ENCODE measurements around the gene VWA5A.

Gene VWA5A

DNA sequence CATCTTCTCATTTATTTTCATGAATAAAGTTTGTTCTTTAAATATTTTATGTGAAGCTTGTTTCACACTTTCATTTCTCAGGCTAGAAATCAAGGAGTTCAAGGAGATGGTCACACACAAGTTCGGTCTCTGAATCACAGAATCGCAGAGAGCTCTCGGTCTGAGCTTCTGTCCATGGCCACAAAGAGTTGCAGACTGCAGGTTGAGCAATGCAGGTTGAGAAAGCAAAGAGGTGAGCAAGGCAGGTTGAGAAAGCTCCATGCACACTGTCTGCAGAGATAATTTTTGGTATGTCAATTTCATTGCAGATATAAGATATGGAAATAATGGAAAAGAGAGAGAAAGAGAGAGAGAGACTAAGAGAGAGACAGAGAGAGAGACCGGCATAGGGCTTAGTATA is 32.9 kb upstream of the VWA5A start:
- no peaks in the 10 kb centered on the region for H3K9me3 ChIP-seq (ENCODE audit: low read length)
- H3F3A ChIP-seq (ENCODE audit: insufficient read depth, low read length), result no peaks in the 10 kb centered on the region
- no peak overlapping the region for H2AFZ ChIP-seq (ENCODE audit: low read length)
- H3K9ac ChIP-seq (ENCODE audit: low read length), result no peak overlapping the region
- no peaks in the 10 kb centered on the region for H3K79me2 ChIP-seq (ENCODE audit: insufficient read depth, low read length)
- no peaks in the 10 kb centered on the region for H3K9me2 ChIP-seq (ENCODE audit: low read depth, low read length)
- no peak overlapping the region for H3K4me3 ChIP-seq (ENCODE audit: low read depth, low read length, poor library complexity, severe bottlenecking)
- TF ChIP-seq, protein P1, sequence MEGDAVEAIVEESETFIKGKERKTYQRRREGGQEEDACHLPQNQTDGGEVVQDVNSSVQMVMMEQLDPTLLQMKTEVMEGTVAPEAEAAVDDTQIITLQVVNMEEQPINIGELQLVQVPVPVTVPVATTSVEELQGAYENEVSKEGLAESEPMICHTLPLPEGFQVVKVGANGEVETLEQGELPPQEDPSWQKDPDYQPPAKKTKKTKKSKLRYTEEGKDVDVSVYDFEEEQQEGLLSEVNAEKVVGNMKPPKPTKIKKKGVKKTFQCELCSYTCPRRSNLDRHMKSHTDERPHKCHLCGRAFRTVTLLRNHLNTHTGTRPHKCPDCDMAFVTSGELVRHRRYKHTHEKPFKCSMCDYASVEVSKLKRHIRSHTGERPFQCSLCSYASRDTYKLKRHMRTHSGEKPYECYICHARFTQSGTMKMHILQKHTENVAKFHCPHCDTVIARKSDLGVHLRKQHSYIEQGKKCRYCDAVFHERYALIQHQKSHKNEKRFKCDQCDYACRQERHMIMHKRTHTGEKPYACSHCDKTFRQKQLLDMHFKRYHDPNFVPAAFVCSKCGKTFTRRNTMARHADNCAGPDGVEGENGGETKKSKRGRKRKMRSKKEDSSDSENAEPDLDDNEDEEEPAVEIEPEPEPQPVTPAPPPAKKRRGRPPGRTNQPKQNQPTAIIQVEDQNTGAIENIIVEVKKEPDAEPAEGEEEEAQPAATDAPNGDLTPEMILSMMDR (IDR thresholded peaks at IDR 0.05; ENCODE audit: low read length), result no peak
- TF ChIP-seq EZH2 (IDR thresholded peaks at IDR 0.05; ENCODE audit: borderline replicate concordance, low read length), result no peak
- no peak overlapping the region for H3K27ac ChIP-seq (ENCODE audit: low read depth, low read length, poor library complexity, severe bottlenecking)
- no peak overlapping the region for H3K4me2 ChIP-seq (ENCODE audit: low read length)
- no peaks in the 10 kb centered on the region for H4K20me1 ChIP-seq (ENCODE audit: insufficient read depth, low read length)
- H3K27me3 ChIP-seq (ENCODE audit: insufficient read depth, low read length), result no peaks in the 10 kb centered on the region
- no peaks in the 10 kb centered on the region for H3K36me3 ChIP-seq (ENCODE audit: insufficient read depth, low read length)
- no peaks in the 10 kb centered on the region for H3K4me1 ChIP-seq (ENCODE audit: insufficient read depth, low read length, severe bottlenecking)

DNA sequence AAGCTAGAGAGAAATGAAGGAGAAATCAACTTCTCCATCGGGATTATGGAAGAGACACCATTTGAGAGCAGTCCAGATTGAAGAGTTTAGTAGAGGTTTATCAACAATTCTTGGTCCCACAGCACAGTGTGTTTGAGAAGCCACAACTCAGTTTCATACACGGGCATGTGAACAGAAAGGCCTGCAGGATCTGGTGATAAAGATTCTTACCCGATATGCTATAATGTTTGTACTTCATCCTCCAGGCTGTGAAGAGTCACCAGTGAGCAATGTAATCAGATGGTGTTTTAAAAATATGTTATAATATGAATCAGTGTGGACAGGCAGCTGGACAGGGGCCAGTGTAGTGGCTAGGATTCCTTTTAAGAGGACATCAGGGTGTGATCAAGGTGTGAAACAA is 29.7 kb upstream of the VWA5A start:
- Histone ChIP-seq H3K9me2 (ENCODE audit: low read depth, low read length) (no peaks in the 10 kb centered on the region), H3F3A (ENCODE audit: insufficient read depth, low read length) (no peaks in the 10 kb centered on the region), H3K27me3 (ENCODE audit: insufficient read depth, low read length) (no peaks in the 10 kb centered on the region), H3K9me3 (ENCODE audit: low read length) (no peaks in the 10 kb centered on the region), H2AFZ (ENCODE audit: low read length) (no peak overlapping the region), H3K4me3 (ENCODE audit: low read depth, low read length, poor library complexity, severe bottlenecking) (no peak overlapping the region), H3K79me2 (ENCODE audit: insufficient read depth, low read length) (no peaks in the 10 kb centered on the region), H3K4me1 (ENCODE audit: insufficient read depth, low read length, severe bottlenecking) (no peaks in the 10 kb centered on the region), H3K4me2 (ENCODE audit: low read length) (no peak overlapping the region), H3K9ac (ENCODE audit: low read length) (no peak overlapping the region), H3K27ac (ENCODE audit: low read depth, low read length, poor library complexity, severe bottlenecking) (no peak overlapping the region), H3K36me3 (ENCODE audit: insufficient read depth, low read length) (no peaks in the 10 kb centered on the region), H4K20me1 (ENCODE audit: insufficient read depth, low read length) (no peaks in the 10 kb centered on the region)
- no peak for TF ChIP-seq EZH2 (IDR thresholded peaks at IDR 0.05; ENCODE audit: borderline replicate concordance, low read length)
- TF ChIP-seq, protein P1 (IDR thresholded peaks at IDR 0.05; ENCODE audit: low read length), result no peak

DNA sequence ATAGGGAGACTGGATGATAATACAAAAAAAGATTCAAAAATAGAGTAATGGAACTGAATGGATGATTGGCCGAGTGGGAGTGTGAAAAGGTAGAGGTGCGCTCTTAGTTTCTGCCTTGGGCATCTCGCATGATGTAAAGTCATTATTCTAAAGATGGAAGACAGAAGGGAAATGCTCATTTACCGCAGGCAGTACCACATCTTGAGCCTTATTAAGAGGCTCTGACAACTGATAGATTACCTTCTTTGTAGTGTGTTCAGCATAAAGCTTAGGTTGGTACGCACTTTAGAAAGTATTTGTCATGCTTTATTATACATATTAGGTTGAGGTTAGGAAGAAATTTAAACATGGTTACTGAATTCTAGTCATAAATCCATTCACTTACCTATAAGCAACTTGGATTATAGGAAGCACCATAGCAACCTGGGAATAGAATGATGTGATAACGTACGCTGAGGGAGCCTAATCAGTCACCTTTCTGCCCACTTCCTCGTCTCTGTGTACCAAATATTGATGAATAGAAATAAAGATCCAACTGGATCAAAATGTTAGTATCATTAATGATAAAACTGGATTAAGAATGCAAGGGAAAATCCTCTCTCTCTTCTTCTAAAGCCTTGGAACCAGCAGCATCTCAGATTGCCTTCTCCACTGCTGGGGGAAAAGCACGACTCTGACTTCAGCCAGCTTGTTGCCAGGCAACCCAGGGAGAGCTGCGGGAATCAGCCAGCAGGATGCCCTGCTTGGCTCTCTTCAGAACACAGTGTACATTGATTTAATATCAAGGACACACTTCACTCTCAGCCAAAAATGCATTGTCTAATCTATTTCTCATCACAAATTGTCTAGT is 29.0 kb upstream of the VWA5A start:
- no peak for TF ChIP-seq EZH2 (IDR thresholded peaks at IDR 0.05; ENCODE audit: borderline replicate concordance, low read length)
- TF ChIP-seq, protein P1 (IDR thresholded peaks at IDR 0.05; ENCODE audit: low read length), result no peak
- H4K20me1 ChIP-seq (ENCODE audit: insufficient read depth, low read length), result no peaks in the 10 kb centered on the region
- no peak overlapping the region for H3K9ac ChIP-seq (ENCODE audit: low read length)
- no peak overlapping the region for H2AFZ ChIP-seq (ENCODE audit: low read length)
- H3K79me2 ChIP-seq (ENCODE audit: insufficient read depth, low read length), result no peaks in the 10 kb centered on the region
- no peaks in the 10 kb centered on the region for H3K9me3 ChIP-seq (ENCODE audit: low read length)
- no peaks in the 10 kb centered on the region for H3K9me2 ChIP-seq (ENCODE audit: low read depth, low read length)
- no peak overlapping the region for H3K4me2 ChIP-seq (ENCODE audit: low read length)
- no peak overlapping the region for H3K4me3 ChIP-seq (ENCODE audit: low read depth, low read length, poor library complexity, severe bottlenecking)
- H3K36me3 ChIP-seq (ENCODE audit: insufficient read depth, low read length), result no peaks in the 10 kb centered on the region
- no peak overlapping the region for H3K27ac ChIP-seq (ENCODE audit: low read depth, low read length, poor library complexity, severe bottlenecking)
- no peaks in the 10 kb centered on the region for H3K4me1 ChIP-seq (ENCODE audit: insufficient read depth, low read length, severe bottlenecking)
- H3K27me3 ChIP-seq (ENCODE audit: insufficient read depth, low read length), result no peaks in the 10 kb centered on the region
- no peaks in the 10 kb centered on the region for H3F3A ChIP-seq (ENCODE audit: insufficient read depth, low read length)
